PFSK-1 (cell line): ENCODE results near the gene ARHGAP19.

Experiments used
- FOXP2 ChIP-seq: optimal IDR thresholded peaks from 2 replicates; pipeline ENCODE3; 2011; ENCODE audit warnings: borderline replicate concordance, control low read depth, inconsistent platforms; ENCODE audit not compliant: insufficient read depth; ENCODE audit errors: extremely low read length, extremely low read depth
- POLR2AphosphoS5 ChIP-seq: IDR thresholded peaks from 2 replicates; pipeline ENCODE4 v1.6.1; 2012; ENCODE audit warnings: low read depth, mild to moderate bottlenecking, control low read depth, low read length, moderate library complexity
- REST ChIP-seq, 2 experiments: IDR thresholded peaks; 2 replicates each; pipeline versions ENCODE4 v1.6.1 to v1.8.0; 2011 to 2012; ENCODE audit warnings: low read depth in 2 of 2, low read length in 2 of 2, control low read depth in 1 of 2, inconsistent platforms in 1 of 2, mild to moderate bottlenecking in 1 of 2, moderate library complexity in 1 of 2; ENCODE audit not compliant: insufficient read depth in 1 of 2
- SIN3A ChIP-seq: IDR thresholded peaks from 2 replicates; pipeline ENCODE4 v1.6.1; 2012; ENCODE audit warnings: mild to moderate bottlenecking, low read length, moderate library complexity, borderline replicate concordance; ENCODE audit not compliant: insufficient read depth
- TAF1 ChIP-seq: IDR thresholded peaks from 2 replicates; pipeline ENCODE4 v1.6.1; 2012; ENCODE audit warnings: low read length, control low read depth, borderline replicate concordance; ENCODE audit not compliant: insufficient read depth

The ARHGAP19 gene

GRCh38 chr10:97224483-97225435, 67.7 kb downstream of the ARHGAP19 start:
- no peak for TF ChIP-seq REST (IDR thresholded peaks at IDR 0.05; ENCODE audit: insufficient read depth in 1 of 2, low read depth in 2 of 2, low read length in 2 of 2)

- TF ChIP-seq POLR2AphosphoS5 (no peak), FOXP2 (no peak), SIN3A (no peak), TAF1 (no peak), REST (IDR thresholded peaks at IDR 0.05; ENCODE audit: insufficient read depth in 1 of 2, low read depth in 2 of 2, low read length in 2 of 2) (no peak)
These were observed 70.0 kb downstream of the ARHGAP19 start for GRCh38 chr10:97222326-97222961.

GRCh38 chr10:97220355-97220754, 72.1 kb downstream of the ARHGAP19 start:
- no peak for TF ChIP-seq FOXP2
- no peak for TF ChIP-seq SIN3A
- no peak for TF ChIP-seq POLR2AphosphoS5
- no peak for TF ChIP-seq TAF1
- no peak for TF ChIP-seq REST (IDR thresholded peaks at IDR 0.05; ENCODE audit: insufficient read depth in 1 of 2, low read depth in 2 of 2, low read length in 2 of 2)

- TF ChIP-seq TAF1: no peak
- TF ChIP-seq POLR2AphosphoS5: no peak
- TF ChIP-seq FOXP2: no peak
- no peak for TF ChIP-seq REST (IDR thresholded peaks at IDR 0.05; ENCODE audit: insufficient read depth in 1 of 2, low read depth in 2 of 2, low read length in 2 of 2)
- no peak for TF ChIP-seq SIN3A
These were observed 75.1 kb downstream of the ARHGAP19 start for GRCh38 chr10:97217299-97217698.
